CD4-positive, CD25-positive, alpha-beta regulatory T cell (primary cell): ENCODE data around the gene COASY. TPM values are rescaled to one million over a fixed set of nuclear protein-coding genes. Genes with fewer than 3 reads are reported as not detected.
A peak's percentile ranks its signal among the peaks of the same experiment; 100 is the strongest.

Experiments used
- ATAC-seq, 2 donors: fragments of 150-1000 bp; cut with Tn5 transposase; one replicate each; pipeline ENCODE4 v1.10.0; 2021; ENCODE audit warnings: low read depth in 2 of 2, moderate number of reproducible peaks in 2 of 2, moderate library complexity in 1 of 2
- DNase-seq, 3 donors: peaks; one replicate each; pipeline versions ENCODE4 v3.0.0 to v3.0.0-alpha.2; 2012 to 2022; ENCODE audit warnings: mixed read lengths in 1 of 3
- H3K27ac ChIP-seq: one replicate; pipeline ENCODE4 v1.7.0; 2013; ENCODE audit warnings: mild to moderate bottlenecking, low read length; ENCODE audit not compliant: insufficient read depth, poor library complexity, severe bottlenecking
- H3K27me3 ChIP-seq: one replicate; pipeline ENCODE4 v1.7.0; 2013; ENCODE audit warnings: low read length; ENCODE audit not compliant: control insufficient read depth, insufficient read depth
- H3K36me3 ChIP-seq: one replicate; pipeline ENCODE4 v1.7.0; 2013; ENCODE audit warnings: mild to moderate bottlenecking, low read length, moderate library complexity; ENCODE audit not compliant: control insufficient read depth, insufficient read depth
- H3K4me1 ChIP-seq: 2 replicates; pipeline ENCODE4 v1.7.0; 2013; ENCODE audit warnings: mild to moderate bottlenecking, low read length; ENCODE audit not compliant: insufficient read depth, control insufficient read depth, poor library complexity, severe bottlenecking
- H3K4me3 ChIP-seq: one replicate; pipeline ENCODE4 v1.7.0; 2013; ENCODE audit warnings: low read depth, mild to moderate bottlenecking, low read length, moderate library complexity
- H3K9me3 ChIP-seq, 2 experiments: 1 replicate in 1 of 2; 2 replicates in 1 of 2; pipeline ENCODE4 v1.7.0; 2013; ENCODE audit warnings: low read length in 2 of 2, mild to moderate bottlenecking in 1 of 2, moderate library complexity in 1 of 2; ENCODE audit not compliant: control insufficient read depth in 2 of 2
- H3K27ac Mint-ChIP-seq, 3 donors: one replicate each; pipeline ENCODE4 v1.8.0; 2020 to 2022; ENCODE audit warnings: mild to moderate bottlenecking in 3 of 3, mixed read lengths in 3 of 3, moderate library complexity in 2 of 3
- H3K27me3 Mint-ChIP-seq: one replicate; pipeline ENCODE4 v1.8.0; 2022; ENCODE audit warnings: mild to moderate bottlenecking, mixed read lengths
- H3K36me3 Mint-ChIP-seq: one replicate; pipeline ENCODE4 v1.8.0; 2020; ENCODE audit warnings: mixed read lengths
- H3K4me1 Mint-ChIP-seq, 4 donors: one replicate each; pipeline ENCODE4 v1.8.0; 2020 to 2022; ENCODE audit warnings: mixed read lengths in 4 of 4, mild to moderate bottlenecking in 1 of 4
- H3K4me3 Mint-ChIP-seq, 4 donors: one replicate each; pipeline ENCODE4 v1.8.0; 2020 to 2022; ENCODE audit warnings: mild to moderate bottlenecking in 4 of 4, mixed read lengths in 4 of 4, moderate library complexity in 3 of 4
- H3K9me3 Mint-ChIP-seq, 7 donors: one replicate each; pipeline ENCODE4 v1.8.0; 2020 to 2022; ENCODE audit warnings: mixed read lengths in 7 of 7, mild to moderate bottlenecking in 3 of 7, moderate library complexity in 2 of 7
- polyA plus RNA-seq, 4 donors: library from polyadenylated mRNA; unstranded; fragments of 300-500 nt; fragmentation: Illumina TruSeq; gene quantifications; one replicate each; pipeline ENCODE4 v1.2.3, GENCODE V29; 2021
- total RNA-seq: library from RNA; stranded (reverse); gene quantifications from one replicate; pipeline ENCODE4 v1.2.3, GENCODE V29; 2022

The COASY gene
- total and polyA plus RNA-seq, 5 donors from 2014 or later = 41.6 to 56.1 (median 48.7) TPM

DNA sequence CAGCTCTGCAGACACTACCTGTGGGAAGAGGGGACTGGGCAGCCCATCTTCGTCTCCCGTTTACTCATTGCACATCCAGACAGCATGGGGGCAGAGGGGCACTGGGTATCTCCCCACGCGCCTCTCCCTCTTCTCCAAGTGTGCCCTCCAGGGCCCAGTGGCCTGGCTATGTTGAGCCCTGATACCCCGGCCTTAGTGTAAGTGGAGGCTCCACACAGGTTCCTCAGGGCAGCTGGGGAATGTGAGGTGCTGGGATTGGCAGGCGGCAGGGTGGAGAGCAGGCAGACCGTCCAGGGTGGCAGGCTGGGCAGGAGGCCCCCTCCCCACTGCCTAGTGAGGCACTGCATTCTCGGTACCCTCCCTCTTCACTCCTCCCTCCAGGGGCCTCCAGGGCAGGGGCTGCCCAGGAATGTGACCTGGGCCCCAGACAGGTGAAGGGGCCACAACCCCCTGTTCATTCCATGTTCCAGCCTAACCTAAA lies 39.1 kb upstream of the COASY start:
- Histone ChIP-seq H3K4me3 (no peak overlapping the region), H3K36me3 (peaks cover 4% of the 10 kb centered on the region), H3K4me1 (no peaks in the 10 kb centered on the region), H3K27ac (no peak overlapping the region), H3K9me3 (no peaks in the 10 kb centered on the region), H3K27me3 (no peaks in the 10 kb centered on the region)
- H3K4me3 Mint-ChIP-seq = no peak overlapping the region
- peaks cover 0 to 13% (median 6%) of the 10 kb centered on the region in 4 donors for H3K4me1 Mint-ChIP-seq
- ATAC-seq = no peak
- DNase-seq = no peak
- no peak overlapping the region for H3K27ac Mint-ChIP-seq
- H3K27me3 Mint-ChIP-seq = no peaks in the 10 kb centered on the region
- H3K9me3 Mint-ChIP-seq = no peaks in the 10 kb centered on the region
- H3K36me3 Mint-ChIP-seq = peaks cover 15% of the 10 kb centered on the region

GRCh38 chr17:42525221-42525620 lies 36.7 kb upstream of the COASY start:
- H3K9me3 Mint-ChIP-seq = no peaks in the 10 kb centered on the region
- peaks cover 15% of the 10 kb centered on the region for H3K36me3 Mint-ChIP-seq
- H3K36me3 ChIP-seq = peaks cover 4% of the 10 kb centered on the region

DNA sequence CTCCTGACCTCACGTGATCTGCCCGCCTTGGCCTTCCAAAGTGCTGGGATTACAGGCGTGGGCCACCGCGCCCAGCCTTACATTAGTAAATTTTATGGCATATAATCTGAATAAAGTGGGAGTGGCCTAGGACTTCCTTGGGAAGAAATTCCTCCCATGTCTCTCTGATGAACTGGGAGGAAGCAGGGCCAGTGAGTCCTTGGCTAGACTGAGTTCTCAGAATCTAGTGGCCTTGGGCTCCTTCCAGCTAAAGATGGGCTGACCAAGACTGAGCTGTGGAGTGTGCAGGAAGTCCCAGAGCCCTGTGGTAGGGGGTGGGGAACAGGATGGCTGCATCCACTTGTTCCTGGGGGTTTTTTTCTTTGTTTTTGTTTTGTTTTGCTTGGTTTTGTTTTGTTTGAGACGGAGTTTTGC lies 35.9 kb upstream of the COASY start:
- no peak overlapping the region for H3K4me3 ChIP-seq
- DNase-seq (no peak), ATAC-seq (no peak)
- Mint-ChIP-seq H3K36me3 (peaks cover 13% of the 10 kb centered on the region), H3K27me3 (peaks cover 6% of the 10 kb centered on the region), H3K9me3 (no peaks in the 10 kb centered on the region), H3K27ac (no peak overlapping the region), H3K4me1 (peaks cover 6 to 28% (median 19%) of the 10 kb centered on the region in 4 donors), H3K4me3 (no peak overlapping the region)
- peaks cover 13% of the 10 kb centered on the region for H3K4me1 ChIP-seq
- no peaks in the 10 kb centered on the region for H3K9me3 ChIP-seq
- peaks cover 4% of the 10 kb centered on the region for H3K36me3 ChIP-seq
- no peaks in the 10 kb centered on the region for H3K27me3 ChIP-seq
- no peak overlapping the region for H3K27ac ChIP-seq

More at GRCh38 chr17:42525221-42525620, 36.7 kb upstream of the COASY start:
- Histone ChIP-seq H3K4me1 (peaks cover 5% of the 10 kb centered on the region), H3K4me3 (no peak overlapping the region), H3K9me3 (no peaks in the 10 kb centered on the region), H3K27me3 (no peaks in the 10 kb centered on the region), H3K27ac (no peak overlapping the region)
- no peak for ATAC-seq
- peaks cover 4 to 19% (median 13%) of the 10 kb centered on the region in 4 donors for H3K4me1 Mint-ChIP-seq
- peaks cover 4% of the 10 kb centered on the region for H3K27me3 Mint-ChIP-seq
- no peak overlapping the region for H3K4me3 Mint-ChIP-seq
- H3K27ac Mint-ChIP-seq = no peak overlapping the region
- no peak for DNase-seq

DNA sequence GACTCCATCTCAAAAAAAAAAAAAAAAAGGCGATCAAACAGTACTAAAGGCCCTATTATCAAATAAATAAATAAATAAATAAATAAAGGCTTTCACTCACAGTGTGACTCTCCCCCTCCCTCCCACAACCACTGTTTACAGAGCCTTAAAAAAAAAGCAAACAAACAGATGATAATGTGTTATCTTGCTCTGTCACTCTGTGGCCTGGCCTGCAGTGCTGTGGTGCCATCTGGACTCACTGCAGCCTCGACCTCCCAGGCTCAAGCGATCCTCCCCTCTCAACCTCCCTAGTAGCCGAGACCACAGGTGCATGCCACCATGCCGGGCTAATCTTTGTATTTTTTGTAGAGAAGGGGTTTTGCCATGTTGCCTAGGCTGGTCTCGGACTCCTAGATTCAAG lies 34.0 kb upstream of the COASY start:
- H3K36me3 ChIP-seq = no peaks in the 10 kb centered on the region
- DNase-seq = no peak
- no peak for ATAC-seq
- H3K27ac Mint-ChIP-seq = no peak overlapping the region
- H3K4me1 Mint-ChIP-seq = peaks cover 10 to 36% (median 25%) of the 10 kb centered on the region in 4 donors
- peaks cover 5% of the 10 kb centered on the region for H3K36me3 Mint-ChIP-seq
- peaks cover 15% of the 10 kb centered on the region for H3K27me3 Mint-ChIP-seq
- no peaks in the 10 kb centered on the region for H3K27me3 ChIP-seq
- H3K4me1 ChIP-seq = peaks cover 20% of the 10 kb centered on the region
- H3K4me3 ChIP-seq = no peak overlapping the region
- no peaks in the 10 kb centered on the region for H3K9me3 ChIP-seq
- H3K27ac ChIP-seq = no peak overlapping the region
- peak overlapping the region in 1 of 4 donors; percentile 4 for H3K4me3 Mint-ChIP-seq
- H3K9me3 Mint-ChIP-seq = no peaks in the 10 kb centered on the region

DNA sequence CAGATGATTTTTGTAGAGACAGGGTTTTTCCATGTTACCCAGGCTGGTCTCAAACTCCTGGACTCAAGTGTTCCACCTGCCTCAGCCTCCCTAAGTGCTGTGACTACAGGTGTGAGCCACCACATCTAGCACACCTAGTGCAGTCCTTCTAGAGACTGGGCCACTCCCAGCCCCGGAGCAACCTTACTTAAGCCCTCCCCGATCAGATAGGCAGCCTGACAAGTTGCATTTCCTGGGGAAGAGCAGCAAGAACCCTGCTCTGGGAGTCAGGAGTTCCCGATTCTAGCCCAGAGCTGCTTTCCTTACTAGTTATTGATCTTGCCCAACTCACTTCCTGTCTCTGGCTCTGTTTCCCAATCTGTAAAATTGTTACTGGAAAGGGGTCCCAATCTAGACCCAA lies 32.9 kb upstream of the COASY start:
- no peak overlapping the region for H3K27ac ChIP-seq
- Mint-ChIP-seq H3K4me1 (peaks cover 10 to 38% (median 24%) of the 10 kb centered on the region in 4 donors), H3K27me3 (peaks cover 15% of the 10 kb centered on the region), H3K9me3 (no peaks in the 10 kb centered on the region), H3K27ac (no peak overlapping the region), H3K36me3 (no peaks in the 10 kb centered on the region), H3K4me3 (no peak overlapping the region)
- H3K4me1 ChIP-seq = peaks cover 20% of the 10 kb centered on the region
- no peak overlapping the region for H3K4me3 ChIP-seq
- H3K9me3 ChIP-seq = no peaks in the 10 kb centered on the region
- ATAC-seq = no peak
- DNase-seq = no peak
- H3K27me3 ChIP-seq = no peaks in the 10 kb centered on the region
- no peaks in the 10 kb centered on the region for H3K36me3 ChIP-seq

- DNase-seq = no peak
Observed at GRCh38 chr17:42530952-42531454, 30.9 kb upstream of the COASY start.

DNA sequence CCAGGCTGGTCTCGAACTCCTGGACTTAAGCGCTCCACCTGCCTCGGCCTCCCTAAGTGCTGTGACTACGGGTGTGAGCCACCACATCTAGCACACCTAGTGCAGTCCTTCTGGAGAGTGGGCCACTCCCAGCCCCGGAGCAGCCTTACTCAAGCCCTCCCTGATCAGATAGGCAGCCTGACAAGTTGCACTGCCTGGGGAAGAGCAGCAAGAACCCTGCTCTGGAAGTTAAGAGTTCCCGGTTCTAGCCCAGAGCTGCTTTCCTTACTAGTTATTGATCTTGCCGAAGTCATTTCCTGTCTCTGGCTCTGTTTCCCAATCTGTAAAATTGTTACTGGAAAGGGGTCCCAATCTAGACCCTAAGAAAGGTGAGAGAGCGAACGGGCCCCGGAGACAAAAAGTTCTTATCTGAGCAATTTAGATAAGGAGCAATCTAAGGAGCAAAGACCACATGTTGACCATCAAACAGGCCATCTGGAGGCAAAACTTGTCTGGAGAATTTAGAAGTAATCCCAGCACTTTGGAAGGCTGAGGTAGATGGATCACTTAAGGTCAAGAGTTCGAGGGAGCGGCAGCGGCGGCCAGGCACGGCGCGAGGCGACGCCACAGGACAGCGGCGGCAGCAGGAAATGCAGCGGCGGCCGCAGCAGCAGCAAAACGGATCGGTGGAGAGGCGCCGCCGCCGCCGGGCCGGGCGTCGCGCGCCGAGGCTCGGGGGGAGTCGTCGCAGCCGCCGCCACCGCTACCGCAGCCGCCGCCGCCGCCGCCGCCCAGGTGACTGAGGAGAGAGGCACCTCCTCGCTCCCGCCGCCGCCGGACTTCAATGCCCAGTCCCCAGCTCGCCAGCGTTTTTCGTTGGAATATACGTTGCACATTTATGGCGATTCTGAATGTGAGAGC lies 30.2 kb upstream of the COASY start:
- Mint-ChIP-seq H3K4me3 (peak overlapping the region; percentile 39 to 85 (median 80)), H3K27ac (peak overlapping the region; percentile 32 to 69 (median 38)), H3K27me3 (peaks cover 20% of the 10 kb centered on the region), H3K9me3 (no peaks in the 10 kb centered on the region), H3K36me3 (no peaks in the 10 kb centered on the region), H3K4me1 (peaks cover 10 to 47% (median 30%) of the 10 kb centered on the region in 4 donors)
- Histone ChIP-seq H3K4me1 (peaks cover 26% of the 10 kb centered on the region), H3K27me3 (no peaks in the 10 kb centered on the region), H3K9me3 (no peaks in the 10 kb centered on the region), H3K27ac (no peak overlapping the region), H3K36me3 (no peaks in the 10 kb centered on the region), H3K4me3 (peak overlapping the region; percentile 59)
- DNase-seq (peak; percentile 42 to 49 (median 47)), ATAC-seq (peak in 1 of 2 donors; percentile 21)

More at GRCh38 chr17:42530952-42531454, 30.9 kb upstream of the COASY start:
- no peaks in the 10 kb centered on the region for H3K36me3 Mint-ChIP-seq
- H3K4me1 ChIP-seq = peaks cover 23% of the 10 kb centered on the region
- H3K36me3 ChIP-seq = no peaks in the 10 kb centered on the region
- H3K4me3 ChIP-seq = no peak overlapping the region
- H3K27ac Mint-ChIP-seq = peak overlapping the region; percentile 32 to 59 (median 38)
- H3K27me3 Mint-ChIP-seq = peaks cover 20% of the 10 kb centered on the region
- peaks cover 10 to 45% (median 29%) of the 10 kb centered on the region in 4 donors for H3K4me1 Mint-ChIP-seq
- ATAC-seq = no peak
- peak overlapping the region in 3 of 4 donors; percentile 76 to 85 (median 84) for H3K4me3 Mint-ChIP-seq
- no peaks in the 10 kb centered on the region for H3K9me3 ChIP-seq
- no peaks in the 10 kb centered on the region for H3K27me3 ChIP-seq
- no peaks in the 10 kb centered on the region for H3K9me3 Mint-ChIP-seq
- H3K27ac ChIP-seq = no peak overlapping the region
